ENCODE results near the gene ALPK1. TPM values are rescaled to one million over a fixed set of nuclear protein-coding genes. Genes with fewer than 3 reads are reported as not detected.

ALPK1 gene
- total RNA-seq, 1 donor from 2014 or later, result 34.3 TPM

GRCh38 chr4:112276113-112276512 lies 21.1 kb upstream of the ALPK1 start:
- no peaks in the 10 kb centered on the region for H3K27me3 ChIP-seq
- no peaks in the 10 kb centered on the region for H3K36me3 ChIP-seq
- DNase-seq (no peak), ATAC-seq (no peak)
- no peaks in the 10 kb centered on the region for H3K9me3 ChIP-seq
- no peak overlapping the region for H3K27ac ChIP-seq
- intact Hi-C loops (cut with DNase I), result no loop called here
- TF ChIP-seq CTCF (IDR thresholded peaks at IDR 0.05), result no peak
- H3K4me1 ChIP-seq, result peaks cover 10% of the 10 kb centered on the region
- H3K4me3 ChIP-seq, result no peak overlapping the region

GRCh38 chr4:112277220-112277619 lies 19.9 kb upstream of the ALPK1 start:
- H3K36me3 ChIP-seq, result no peaks in the 10 kb centered on the region
- H3K4me3 ChIP-seq, result no peak overlapping the region
- no peaks in the 10 kb centered on the region for H3K9me3 ChIP-seq
- peaks cover 10% of the 10 kb centered on the region for H3K4me1 ChIP-seq
- H3K27ac ChIP-seq, result no peak overlapping the region
- H3K27me3 ChIP-seq, result no peaks in the 10 kb centered on the region
- TF ChIP-seq CTCF (IDR thresholded peaks at IDR 0.05), result no peak
- DNase-seq (no peak), ATAC-seq (no peak)
- intact Hi-C loops (cut with DNase I), result no loop called here

- Histone ChIP-seq H3K9me3 (no peaks in the 10 kb centered on the region), H3K27me3 (no peaks in the 10 kb centered on the region), H3K4me3 (no peak overlapping the region), H3K27ac (no peak overlapping the region), H3K4me1 (peaks cover 10% of the 10 kb centered on the region), H3K36me3 (no peaks in the 10 kb centered on the region)
- intact Hi-C loops (cut with DNase I), result no loop called here
- ATAC-seq (no peak), DNase-seq (no peak)
- no peak for TF ChIP-seq CTCF (IDR thresholded peaks at IDR 0.05)
These were observed 19.3 kb upstream of the ALPK1 start for GRCh38 chr4:112277705-112278448.

GRCh38 chr4:112279025-112279881 lies 17.9 kb upstream of the ALPK1 start:
- no peaks in the 10 kb centered on the region for H3K9me3 ChIP-seq
- no peak for DNase-seq
- H3K36me3 ChIP-seq, result no peaks in the 10 kb centered on the region
- peaks cover 16% of the 10 kb centered on the region for H3K4me1 ChIP-seq
- intact Hi-C loops (cut with DNase I), result no loop called here
- no peak for TF ChIP-seq CTCF (IDR thresholded peaks at IDR 0.05)
- H3K27ac ChIP-seq, result peak overlapping the region; percentile 26
- H3K4me3 ChIP-seq, result peak overlapping the region; percentile 24
- H3K27me3 ChIP-seq, result no peaks in the 10 kb centered on the region
- ATAC-seq, result peak; percentile 60

- no peaks in the 10 kb centered on the region for H3K9me3 ChIP-seq
- no peaks in the 10 kb centered on the region for H3K36me3 ChIP-seq
- peak overlapping the region; percentile 26 for H3K27ac ChIP-seq
- TF ChIP-seq CTCF (IDR thresholded peaks at IDR 0.05), result no peak
- H3K4me3 ChIP-seq, result peak overlapping the region; percentile 24
- peaks cover 16% of the 10 kb centered on the region for H3K4me1 ChIP-seq
- H3K27me3 ChIP-seq, result no peaks in the 10 kb centered on the region
- intact Hi-C loops (cut with DNase I), result no loop called here
- peak; percentile 53 for ATAC-seq
- no peak for DNase-seq
These were observed 17.3 kb upstream of the ALPK1 start for GRCh38 chr4:112279882-112280315.

All from upper lobe of right lung (tissue), 1 donor.